IMR-90 (cell line): ENCODE data around the gene CHL1. TPM values are rescaled to one million over a fixed set of nuclear protein-coding genes. Genes with fewer than 3 reads are reported as not detected.

Experiments used
- ATAC-seq: fragments of 200-7000 bp; cut with Tn5 transposase; 2 replicates; pipeline ENCODE4 v1.9.1; 2020; ENCODE audit warnings: low read depth, mild to moderate bottlenecking, moderate library complexity
- BruUV-seq: library from RNA; stranded (reverse); fragments of 400-500 nt; replicated peaks from 2 replicates; lab custom pipeline; 2021; lab: Mats Ljungman, UMichigan
- CTCF ChIA-PET: fragments of 300-600 bp; formaldehyde crosslinking; extraction: SDS; loops from one replicate; lab custom pipeline; 2021; ENCODE audit warnings: antibody characterized with exemption; lab: Yijun Ruan, JAX
- POLR2A ChIA-PET: fragments of 300-600 bp; sonication (Branson Sonifier 250); formaldehyde crosslinking; loops from one replicate; lab custom pipeline; 2022; ENCODE audit warnings: antibody characterized with exemption; ENCODE audit not compliant: unreplicated experiment; lab: Charles Lee
- DNase-seq: peaks from one replicate; pipeline ENCODE4 v3.0.0; 2013
- H2AFZ ChIP-seq: replicated peaks from 2 replicates; pipeline ENCODE3; 2013; ENCODE audit warnings: low read length, mild to moderate bottlenecking; ENCODE audit not compliant: poor library complexity
- H2AK5ac ChIP-seq: 2 replicates; pipeline ENCODE4 v1.6.1; 2013; ENCODE audit warnings: low read depth, low read length, inconsistent platforms
- H2AK9ac ChIP-seq: replicated peaks from 2 replicates; pipeline ENCODE3; 2013; ENCODE audit warnings: mild to moderate bottlenecking, low read depth, low read length, moderate library complexity; ENCODE audit not compliant: poor library complexity
- H2BK120ac ChIP-seq: 2 replicates; pipeline ENCODE4 v1.6.1; 2013; ENCODE audit warnings: low read depth, low read length, inconsistent platforms
- H2BK15ac ChIP-seq: 3 replicates; pipeline ENCODE4 v1.6.1; 2013; ENCODE audit warnings: low read depth, low read length, inconsistent platforms
- H2BK20ac ChIP-seq: 2 replicates; pipeline ENCODE4 v1.6.1; 2013; ENCODE audit warnings: low read depth, mild to moderate bottlenecking, inconsistent platforms, low read length, moderate library complexity
- H2BK5ac ChIP-seq: 2 replicates; pipeline ENCODE4 v1.6.1; 2013; ENCODE audit warnings: mild to moderate bottlenecking, low read depth, low read length, inconsistent platforms; ENCODE audit not compliant: poor library complexity, severe bottlenecking
- H3K14ac ChIP-seq: replicated peaks from 2 replicates; pipeline ENCODE4 v1.6.1; 2013; ENCODE audit warnings: low read depth, low read length, inconsistent platforms
- H3K18ac ChIP-seq: 2 replicates; pipeline ENCODE4 v1.6.1; 2013; ENCODE audit warnings: low read depth, low read length, control low read depth
- H3K23ac ChIP-seq: 2 replicates; pipeline ENCODE4 v1.6.1; 2013; ENCODE audit warnings: low read depth, low read length, inconsistent platforms
- H3K27ac ChIP-seq: 2 replicates; pipeline ENCODE4 v1.5.1; 2013; ENCODE audit warnings: mild to moderate bottlenecking, control low read depth, low read length; ENCODE audit not compliant: insufficient read depth
- H3K27me3 ChIP-seq: 2 replicates; pipeline ENCODE4 v1.6.1; 2013; ENCODE audit warnings: low read length; ENCODE audit not compliant: control insufficient read depth, insufficient read depth
- H3K36me3 ChIP-seq: 2 replicates; pipeline ENCODE4 v1.6.1; 2013; ENCODE audit warnings: low read length, mixed read lengths; ENCODE audit not compliant: control insufficient read depth, insufficient read depth
- H3K4ac ChIP-seq: 2 replicates; pipeline ENCODE4 v1.6.1; 2013; ENCODE audit warnings: low read depth, low read length, inconsistent platforms
- H3K4me1 ChIP-seq: 2 replicates; pipeline ENCODE4 v1.6.1; 2013; ENCODE audit warnings: low read length, mixed read lengths; ENCODE audit not compliant: control insufficient read depth, insufficient read depth
- H3K4me2 ChIP-seq: 2 replicates; pipeline ENCODE4 v1.6.1; 2013; ENCODE audit warnings: low read depth, mild to moderate bottlenecking, control low read depth, low read length, moderate library complexity
- H3K4me3 ChIP-seq: 2 replicates; pipeline ENCODE4 v1.5.1; 2013; ENCODE audit warnings: low read depth, mild to moderate bottlenecking, control low read depth, low read length, moderate library complexity; ENCODE audit not compliant: insufficient read depth
- H3K56ac ChIP-seq: 2 replicates; pipeline ENCODE4 v1.6.1; 2013; ENCODE audit warnings: low read length, inconsistent platforms; ENCODE audit not compliant: insufficient read depth; ENCODE audit errors: extremely low read depth
- H3K79me1 ChIP-seq, 2 experiments: 2 replicates each; pipeline ENCODE4 v1.6.1; 2013; ENCODE audit warnings: low read length in 2 of 2, inconsistent platforms in 1 of 2, low read depth in 1 of 2
- H3K9ac ChIP-seq: 2 replicates; pipeline ENCODE4 v1.6.1; 2013; ENCODE audit warnings: low read depth, low read length, control low read depth
- H3K9me1 ChIP-seq: 2 replicates; pipeline ENCODE4 v1.6.1; 2013; ENCODE audit warnings: low read length, inconsistent platforms; ENCODE audit not compliant: insufficient read depth
- H3K9me3 ChIP-seq: 2 replicates; pipeline ENCODE4 v1.6.1; 2013; ENCODE audit warnings: low read length; ENCODE audit not compliant: control insufficient read depth, insufficient read depth
- H4K20me1 ChIP-seq: 2 replicates; pipeline ENCODE4 v1.6.1; 2013; ENCODE audit warnings: low read length, inconsistent platforms; ENCODE audit not compliant: insufficient read depth
- H4K5ac ChIP-seq: 2 replicates; pipeline ENCODE4 v1.6.1; 2013; ENCODE audit warnings: mild to moderate bottlenecking, low read depth, low read length, control low read depth
- H4K8ac ChIP-seq, 2 experiments: 2 replicates each; pipeline ENCODE4 v1.6.1; 2013; ENCODE audit warnings: low read depth in 2 of 2, low read length in 2 of 2, control low read depth in 1 of 2, inconsistent platforms in 1 of 2
- H4K91ac ChIP-seq: 2 replicates; pipeline ENCODE4 v1.6.1; 2013; ENCODE audit warnings: low read depth, low read length, inconsistent platforms; ENCODE audit not compliant: insufficient read depth
- FOS ChIP-seq: fragments of 150-350 bp; IDR thresholded peaks from 2 replicates; pipeline ENCODE4 v1.6.1; 2016; ENCODE audit warnings: low read depth, low read length
- RCOR1 ChIP-seq: IDR thresholded peaks from 2 replicates; pipeline ENCODE4 v1.6.1; 2012; ENCODE audit warnings: mild to moderate bottlenecking, low read length, improper control_type of control experiment; ENCODE audit not compliant: insufficient replicate concordance
- WGBS, 2 experiments: methylation state at CpG; one replicate each; pipeline versions ENCODE4 v1.1.5 to v1.1.7; 2013; ENCODE audit warnings: missing lambda C conversion rate in 2 of 2; ENCODE audit not compliant: insufficient read length in 1 of 2; ENCODE audit errors: extremely low coverage in 2 of 2; 5-methylcytosine and 5-hydroxymethylcytosine counted together
- dilution Hi-C: fragments of 300-500 bp; cut with HindIII; formaldehyde crosslinking; loops from one replicate; pipeline ENCODE4 v1.14.3; 2018; ENCODE audit warnings: low sequenced_read_pairs; ENCODE audit not compliant: unreplicated experiment
- in situ Hi-C: fragments of 300-500 bp; cut with MboI; formaldehyde crosslinking; loops from 3 replicates; pipeline ENCODE4 v1.14.3; 2019; ENCODE audit warnings: low sequenced_read_pairs, inconsistent platforms, mixed read lengths
- intact Hi-C: fragments of 100-400 bp; cut with micrococcal nuclease; formaldehyde crosslinking; loops from 2 replicates; pipeline ENCODE4 v1.10.0; 2022
- polyA plus RNA-seq, 3 experiments: library from polyadenylated mRNA; depleted of rRNA; stranded (reverse); fragments of >200 nt; gene quantifications; 2 replicates each; pipeline ENCODE4 v1.2.3, GENCODE V29; 2012; ENCODE audit warnings: low replicate concordance in 1 of 3
- total RNA-seq: library from RNA; depleted of rRNA; stranded (reverse); fragments of >200 nt; gene quantifications from 2 replicates; pipeline ENCODE4 v1.2.3, GENCODE V29; 2012
- TF ChIP-seq, protein P1 (sequence below): conservative IDR thresholded peaks from 2 replicates; pipeline ENCODE4 v1.5.1; 2012; ENCODE audit warnings: mild to moderate bottlenecking, low read depth, low read length, improper control_type of control experiment

Gene CHL1
- total and polyA plus RNA-seq, 2 of the 4 experiments (the other 2 are of a cell fraction), result 0.38 to 1.6 TPM

DNA sequence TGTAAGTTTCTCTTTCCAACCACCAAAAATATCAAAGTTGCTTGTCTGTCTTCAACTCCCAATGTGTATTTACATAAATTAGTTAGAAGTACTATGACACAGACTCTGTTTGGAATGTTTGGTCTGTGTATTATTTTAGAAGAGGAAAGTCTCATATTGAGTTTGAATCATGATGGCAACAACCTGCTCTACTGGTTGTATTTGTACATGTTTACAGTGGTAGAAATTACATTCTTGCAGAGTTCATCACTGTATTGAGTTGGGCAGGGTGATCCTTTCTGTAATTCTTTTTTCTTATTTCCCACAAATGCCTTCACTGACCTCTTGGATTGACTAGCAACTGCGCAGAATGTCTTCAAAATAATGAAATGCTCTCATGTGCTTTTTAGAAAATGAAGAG, 149.6 kb downstream of the CHL1 start:
- Histone ChIP-seq H4K20me1 (no peaks in the 10 kb centered on the region), H3K4me3 (no peak overlapping the region), H2BK120ac (no peak overlapping the region), H2AFZ (no peak overlapping the region), H4K91ac (no peak overlapping the region), H3K18ac (no peak overlapping the region), H2AK5ac (no peak overlapping the region), H3K27me3 (no peaks in the 10 kb centered on the region), H3K56ac (no peak overlapping the region), H2AK9ac (no peak overlapping the region), H3K23ac (no peak overlapping the region), H4K5ac (no peak overlapping the region), H3K27ac (no peak overlapping the region), H3K4me2 (peak overlapping the region; percentile 56; the same call in 1 of the 2 replicates), H3K9me1 (no peaks in the 10 kb centered on the region; the same call in 1 of the 2 replicates), H2BK20ac (no peak overlapping the region), H3K4ac (no peak overlapping the region), H3K9me3 (no peaks in the 10 kb centered on the region), H3K4me1 (peaks cover 2% of the 10 kb centered on the region; the same call in 1 of the 2 replicates), H2BK5ac (peak overlapping the region; percentile 63), H4K8ac (no peak overlapping the region), H3K9ac (no peak overlapping the region), H2BK15ac (no peak overlapping the region), H3K14ac (no peak overlapping the region), H3K79me1 (no peaks in the 10 kb centered on the region), H3K36me3 (no peaks in the 10 kb centered on the region)
- intact Hi-C loops (loop anchor here (5.0 kb wide), 1 partner anchor 104 kb away; no protein-coding TSS in a partner anchor), dilution Hi-C loops (no loop called here), in situ Hi-C loops (no loop called here)
- TF ChIP-seq, protein P1, sequence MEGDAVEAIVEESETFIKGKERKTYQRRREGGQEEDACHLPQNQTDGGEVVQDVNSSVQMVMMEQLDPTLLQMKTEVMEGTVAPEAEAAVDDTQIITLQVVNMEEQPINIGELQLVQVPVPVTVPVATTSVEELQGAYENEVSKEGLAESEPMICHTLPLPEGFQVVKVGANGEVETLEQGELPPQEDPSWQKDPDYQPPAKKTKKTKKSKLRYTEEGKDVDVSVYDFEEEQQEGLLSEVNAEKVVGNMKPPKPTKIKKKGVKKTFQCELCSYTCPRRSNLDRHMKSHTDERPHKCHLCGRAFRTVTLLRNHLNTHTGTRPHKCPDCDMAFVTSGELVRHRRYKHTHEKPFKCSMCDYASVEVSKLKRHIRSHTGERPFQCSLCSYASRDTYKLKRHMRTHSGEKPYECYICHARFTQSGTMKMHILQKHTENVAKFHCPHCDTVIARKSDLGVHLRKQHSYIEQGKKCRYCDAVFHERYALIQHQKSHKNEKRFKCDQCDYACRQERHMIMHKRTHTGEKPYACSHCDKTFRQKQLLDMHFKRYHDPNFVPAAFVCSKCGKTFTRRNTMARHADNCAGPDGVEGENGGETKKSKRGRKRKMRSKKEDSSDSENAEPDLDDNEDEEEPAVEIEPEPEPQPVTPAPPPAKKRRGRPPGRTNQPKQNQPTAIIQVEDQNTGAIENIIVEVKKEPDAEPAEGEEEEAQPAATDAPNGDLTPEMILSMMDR, result no peak
- TF ChIP-seq FOS (peak; percentile 42; the same call in 1 of the 2 replicates), RCOR1 (peak; percentile 37)
- DNase-seq (peak; percentile 78), ATAC-seq (peak; percentile 92)
- ChIA-PET CTCF (no interaction called here), POLR2A (no interaction called here)
- WGBS, 2 experiments, result no CpG with 5 or more reads among the region's 1 CpG
- no TSS peak for BruUV-seq
